ENCODE measurements around the gene HSD17B7.
"Not testable (repeated sequence)": the region's sequence is repeated elsewhere in the genome, so short reads cannot be mapped to it uniquely, and the experiment has no call there.

The HSD17B7 gene

GRCh38 chr1:162812357-162812756 lies 21.9 kb downstream of the HSD17B7 start:
- not testable (repeated sequence) for DNase-seq

GRCh38 chr1:162818136-162818535 lies 27.6 kb downstream of the HSD17B7 start:
- not testable (repeated sequence) for DNase-seq

GRCh38 chr1:162818666-162819065 lies 28.2 kb downstream of the HSD17B7 start:
- DNase-seq = peak; percentile 86

GRCh38 chr1:162822391-162823200 lies 32.1 kb downstream of the HSD17B7 start:
- no peak for DNase-seq

GRCh38 chr1:162823231-162823630 lies 32.7 kb downstream of the HSD17B7 start:
- DNase-seq = no peak

- DNase-seq = no peak
Measured at GRCh38 chr1:162823771-162824525, 33.4 kb downstream of the HSD17B7 start.

GRCh38 chr1:162829268-162829667 lies 38.8 kb downstream of the HSD17B7 start:
- DNase-seq = no peak

- DNase-seq = peak; percentile 13
Measured at GRCh38 chr1:162832470-162832869, 42.0 kb downstream of the HSD17B7 start.

- DNase-seq = no peak
Measured at GRCh38 chr1:162835157-162835899, 44.8 kb downstream of the HSD17B7 start.

- DNase-seq = no peak
Measured at GRCh38 chr1:162838863-162839262, 48.4 kb downstream of the HSD17B7 start.

- DNase-seq = no peak
Measured at GRCh38 chr1:162840250-162840839, 49.8 kb downstream of the HSD17B7 start.

- no peak for DNase-seq
Measured at GRCh38 chr1:162844153-162844552, 53.7 kb downstream of the HSD17B7 start.

- DNase-seq = no peak
Measured at GRCh38 chr1:162846256-162847212, 56.0 kb downstream of the HSD17B7 start.

GRCh38 chr1:162847839-162848453 lies 57.4 kb downstream of the HSD17B7 start:
- DNase-seq = peak; percentile 88

- DNase-seq = no peak
Measured at GRCh38 chr1:162849711-162850110, 59.2 kb downstream of the HSD17B7 start.

GRCh38 chr1:162851341-162851740 lies 60.8 kb downstream of the HSD17B7 start:
- DNase-seq = no peak

- DNase-seq = peak; percentile 89
Measured at GRCh38 chr1:162854245-162854882, 63.9 kb downstream of the HSD17B7 start.

- DNase-seq = no peak
Measured at GRCh38 chr1:162855461-162856150, 65.1 kb downstream of the HSD17B7 start.

GRCh38 chr1:162856260-162856659 lies 65.8 kb downstream of the HSD17B7 start:
- no peak for DNase-seq

- DNase-seq = no peak
Measured at GRCh38 chr1:162857850-162858249, 67.3 kb downstream of the HSD17B7 start.
